Heart left ventricle (tissue), 13 donors: ENCODE data around the gene HCN4.

Experiments used
- POLR2A ChIP-seq, 2 donors: fragments of 450-650 bp; IDR thresholded peaks; one replicate each; pipeline ENCODE4 v1.6.1; 2017; ENCODE audit warnings: antibody characterized with exemption in 2 of 2, mild to moderate bottlenecking in 2 of 2, moderate library complexity in 2 of 2
- TF ChIP-seq, protein P1 (sequence below), 12 donors: fragments of 200-600 bp; sonication (generic) in 4 of 12; IDR thresholded peaks; one replicate each; pipeline versions ENCODE4 v1.5.0 to v1.8.0; 2018 to 2022; ENCODE audit warnings: antibody characterized with exemption in 12 of 12, mild to moderate bottlenecking in 5 of 12
- donor health status: ischemic (EF 13 %, LVEDD 7.1; RV severe dilation, severe dysfunction).
- donor health status: DM: no; HTN: yes; CAD: no.
- donor health status: DM: no; HTN: no; CAD: no.
- donor health status: ischemic (EF 25% LVEDD 6.9; RV normal size, moderate dysfunction).
- donor health status: ischemic (EF 25% LVEDD 5.7; RV mildly dilated, moderate dysfunction).
- donor health status: ischemic (EF 35%, LVEDD 5.7; RV mildly dilated, moderate dysfunction).
- donor health status: nonischemic (EF 11% LVEDD 7.7; RV severe dilation, severe dysfunction).
- donor health status: DM: yes; HTN: yes; CAD: no.
- donor health status: PGD.
- donor health status: ischemic (EF 29% LVEDD 5.4; RV normal size, mild dysfunction).
- donor health status: nonischemic (EF 23%, LVEDD 6.1; RV moderate dilation, normal function).

GRCh38 chr15:73328149-73328820 is 40.5 kb downstream of the HCN4 start:
- no peak for TF ChIP-seq POLR2A (IDR thresholded peaks at IDR 0.05)
- TF ChIP-seq, protein P1, sequence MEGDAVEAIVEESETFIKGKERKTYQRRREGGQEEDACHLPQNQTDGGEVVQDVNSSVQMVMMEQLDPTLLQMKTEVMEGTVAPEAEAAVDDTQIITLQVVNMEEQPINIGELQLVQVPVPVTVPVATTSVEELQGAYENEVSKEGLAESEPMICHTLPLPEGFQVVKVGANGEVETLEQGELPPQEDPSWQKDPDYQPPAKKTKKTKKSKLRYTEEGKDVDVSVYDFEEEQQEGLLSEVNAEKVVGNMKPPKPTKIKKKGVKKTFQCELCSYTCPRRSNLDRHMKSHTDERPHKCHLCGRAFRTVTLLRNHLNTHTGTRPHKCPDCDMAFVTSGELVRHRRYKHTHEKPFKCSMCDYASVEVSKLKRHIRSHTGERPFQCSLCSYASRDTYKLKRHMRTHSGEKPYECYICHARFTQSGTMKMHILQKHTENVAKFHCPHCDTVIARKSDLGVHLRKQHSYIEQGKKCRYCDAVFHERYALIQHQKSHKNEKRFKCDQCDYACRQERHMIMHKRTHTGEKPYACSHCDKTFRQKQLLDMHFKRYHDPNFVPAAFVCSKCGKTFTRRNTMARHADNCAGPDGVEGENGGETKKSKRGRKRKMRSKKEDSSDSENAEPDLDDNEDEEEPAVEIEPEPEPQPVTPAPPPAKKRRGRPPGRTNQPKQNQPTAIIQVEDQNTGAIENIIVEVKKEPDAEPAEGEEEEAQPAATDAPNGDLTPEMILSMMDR (IDR thresholded peaks at IDR 0.05): no peak
